Measurements from ENCODE around the gene FAM222A.
A peak's percentile ranks its signal among the peaks of the same experiment; 100 is the strongest.

FAM222A gene

GRCh38 chr12:109710747-109711595 is 2.7 kb upstream of the FAM222A start:
- no peak for DNase-seq

- no peak for DNase-seq
These were observed 1.8 kb upstream of the FAM222A start for GRCh38 chr12:109711596-109712461.

GRCh38 chr12:109714141-109714912 is 702 bp downstream of the FAM222A start:
- peak; percentile 38 for DNase-seq

GRCh38 chr12:109714913-109715244 is 1.3 kb downstream of the FAM222A start:
- DNase-seq = no peak

GRCh38 chr12:109715310-109716091 is 1.9 kb downstream of the FAM222A start:
- no peak for DNase-seq

GRCh38 chr12:109716092-109716479 is 2.5 kb downstream of the FAM222A start:
- DNase-seq = no peak

GRCh38 chr12:109716512-109717389 is 3.1 kb downstream of the FAM222A start:
- DNase-seq = no peak

GRCh38 chr12:109717390-109718357 is 4.0 kb downstream of the FAM222A start:
- no peak for DNase-seq

GRCh38 chr12:109718390-109718789 is 4.8 kb downstream of the FAM222A start:
- no peak for DNase-seq

GRCh38 chr12:109719123-109720022 is 5.7 kb downstream of the FAM222A start:
- DNase-seq = no peak

- DNase-seq = no peak
These were observed 6.7 kb downstream of the FAM222A start for GRCh38 chr12:109720152-109720856.

- no peak for DNase-seq
These were observed 7.2 kb downstream of the FAM222A start for GRCh38 chr12:109720857-109721189.

GRCh38 chr12:109721276-109721675 is 7.7 kb downstream of the FAM222A start:
- DNase-seq = no peak

- DNase-seq = no peak
These were observed 8.5 kb downstream of the FAM222A start for GRCh38 chr12:109722022-109722720.

GRCh38 chr12:109722721-109723094 is 9.1 kb downstream of the FAM222A start:
- no peak for DNase-seq

GRCh38 chr12:109723311-109723881 is 9.8 kb downstream of the FAM222A start:
- DNase-seq = no peak

- no peak for DNase-seq
These were observed 10.8 kb downstream of the FAM222A start for GRCh38 chr12:109724321-109724892.
